ENCODE measurements around the gene COX7C.
"Not testable (repeated sequence)": the region's sequence is repeated elsewhere in the genome, so short reads cannot be mapped to it uniquely, and the experiment has no call there.

Gene COX7C, protein sequence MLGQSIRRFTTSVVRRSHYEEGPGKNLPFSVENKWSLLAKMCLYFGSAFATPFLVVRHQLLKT
- total RNA-seq, result 99.1 to 218 (median 153) reads per million in 9 experiments

DNA sequence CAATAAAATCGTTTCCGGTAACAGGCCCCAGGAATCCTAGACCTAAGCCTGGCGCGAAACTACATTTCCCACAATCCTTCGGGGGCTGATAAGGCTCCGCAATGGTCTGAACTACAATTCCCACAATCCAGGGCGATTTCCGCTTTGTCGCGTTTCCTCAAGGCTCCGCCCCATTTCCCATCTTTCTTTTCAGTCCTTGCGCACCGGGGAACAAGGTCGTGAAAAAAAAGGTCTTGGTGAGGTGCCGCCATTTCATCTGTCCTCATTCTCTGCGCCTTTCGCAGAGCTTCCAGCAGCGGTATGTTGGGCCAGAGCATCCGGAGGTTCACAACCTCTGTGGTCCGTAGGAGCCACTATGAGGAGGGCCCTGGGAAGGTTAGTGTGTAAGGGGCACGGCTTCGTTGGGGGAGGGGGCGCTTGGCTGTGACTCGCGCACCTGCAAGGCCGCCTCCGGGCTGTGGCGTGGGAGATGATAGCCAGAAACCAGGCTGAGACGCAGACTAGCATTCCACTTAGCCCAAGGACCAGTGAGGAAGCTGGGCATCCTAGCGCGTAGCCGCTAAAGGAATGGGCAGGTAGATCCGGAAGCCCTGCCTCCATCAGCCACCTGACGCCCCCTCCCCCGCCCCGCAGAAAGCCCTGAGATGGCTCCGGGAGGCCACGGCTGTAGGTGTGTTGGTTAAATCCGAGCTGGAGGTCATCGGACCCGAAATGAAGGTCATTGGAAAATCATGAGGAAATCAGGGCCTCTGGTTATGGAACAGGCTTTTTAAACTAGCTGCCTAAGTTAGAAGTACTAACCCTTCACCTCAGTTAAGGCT lies at the start of gene COX7C:
TSS of gene COX7C (plus strand) at position 186 of the 821 bp plus-strand sequence. CDS start at position 301, 115 bp downstream.
- Mint-ChIP-seq H3K27me3 (peaks cover 13 to 16% of the 10 kb centered on the region in 2 donors), H3K27ac (peak within 1 kb of the TSS; percentile 99), H3K36me3 (ENCODE audit: insufficient read depth) (peaks cover 44% of the 10 kb centered on the region)

DNA sequence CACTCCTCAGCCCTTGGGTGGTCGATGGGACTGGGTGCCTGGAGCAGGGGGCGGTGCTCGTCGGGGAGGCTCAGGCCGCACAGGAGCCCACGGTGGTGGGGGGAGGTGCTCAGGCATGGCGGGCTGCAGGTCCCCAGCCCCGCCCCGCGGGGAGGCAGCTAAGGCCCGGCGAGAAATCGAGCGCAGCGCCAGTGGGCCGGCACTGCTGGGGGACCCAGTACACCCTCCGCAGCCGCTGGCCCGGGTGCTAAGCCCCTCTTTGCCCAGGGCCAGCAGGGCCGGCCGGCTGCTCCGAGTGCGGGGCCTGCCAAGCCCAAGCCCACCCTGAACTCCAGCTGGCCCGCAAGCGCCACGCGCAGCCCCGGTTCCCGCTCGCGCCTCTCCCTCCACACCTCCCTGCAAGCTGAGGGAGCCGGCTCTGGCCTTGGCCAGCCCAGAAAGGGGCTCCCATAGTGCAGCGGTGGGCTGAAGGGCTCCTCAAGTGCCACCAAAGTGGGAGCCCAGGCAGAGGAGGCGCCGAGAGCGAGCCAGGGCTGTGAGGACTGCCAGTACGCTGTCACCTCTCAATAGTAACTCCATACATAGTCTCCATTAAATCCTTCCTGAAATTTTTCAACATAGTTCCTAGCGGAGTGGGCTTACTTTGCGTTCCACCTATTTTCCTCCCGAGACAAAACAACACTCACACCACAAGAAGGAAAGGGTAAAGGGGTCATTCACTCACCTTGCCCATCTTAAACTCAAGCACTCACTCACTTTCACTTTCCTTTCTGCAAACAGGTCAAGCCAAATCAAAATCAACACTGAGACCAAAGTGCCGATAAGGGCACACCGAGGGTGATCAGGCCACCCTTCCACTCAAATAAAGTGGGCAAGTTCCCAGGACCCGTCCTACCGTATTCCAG lies 48.0 kb upstream of the COX7C start:
- not testable (repeated sequence) for H3K36me3 Mint-ChIP-seq (ENCODE audit: insufficient read depth); H3K27me3 Mint-ChIP-seq; ATAC-seq (replicated peaks); H3K4me1 Mint-ChIP-seq (ENCODE audit: low read depth in 2 of 2); H3K9me3 Mint-ChIP-seq; DNase-seq; H3K4me3 Mint-ChIP-seq; H3K27ac Mint-ChIP-seq

More for the DNA sequence above, at the start of gene COX7C:
- peak; percentile 96 for ATAC-seq (replicated peaks)
- DNase-seq, result peak; percentile 94 to 96 (median 95)
- Mint-ChIP-seq H3K4me3 (peak within 1 kb of the TSS; percentile 98 to 99), H3K4me1 (ENCODE audit: low read depth in 2 of 2) (peaks cover 14 to 24% of the 10 kb centered on the region in 2 donors), H3K9me3 (peaks cover 0 to 8% of the 10 kb centered on the region in 2 donors)

DNA sequence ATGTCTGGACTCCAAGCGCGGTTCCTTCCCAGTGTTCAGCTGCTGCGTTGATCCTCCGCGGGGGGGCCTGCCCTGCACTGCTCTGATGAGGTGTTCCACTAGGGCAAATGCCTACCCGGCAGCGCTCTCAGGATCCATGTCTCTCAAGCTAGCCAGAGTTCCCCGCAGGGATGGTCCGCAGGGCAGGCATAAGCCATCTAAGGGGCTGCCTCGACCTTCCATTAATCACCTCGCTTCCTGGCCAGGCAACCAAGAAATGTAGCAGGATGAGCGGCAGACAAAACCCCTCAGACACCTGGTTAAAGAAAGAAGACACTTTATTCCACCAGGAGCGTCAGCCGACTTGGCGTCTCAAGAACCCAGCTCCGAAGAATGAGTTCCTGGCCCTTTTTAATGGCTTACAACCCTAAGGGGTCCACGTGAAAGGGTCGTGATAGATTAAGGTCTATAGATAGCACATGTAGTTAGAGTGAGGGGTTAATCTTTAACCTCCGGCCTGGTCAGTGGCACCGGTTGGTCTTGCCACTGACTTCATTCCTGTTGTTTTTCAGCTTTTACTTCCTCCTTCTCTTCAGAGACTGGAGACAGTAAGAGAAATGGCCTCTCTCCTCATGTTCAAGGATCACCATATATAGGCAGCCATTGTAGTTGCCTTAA lies 47.2 kb upstream of the COX7C start:
- no peaks in the 10 kb centered on the region for H3K36me3 Mint-ChIP-seq (ENCODE audit: insufficient read depth)
- H3K4me1 Mint-ChIP-seq (ENCODE audit: low read depth in 2 of 2), result no peaks in the 10 kb centered on the region
- no peak for ATAC-seq (replicated peaks)
- H3K4me3 Mint-ChIP-seq, result no peak overlapping the region
- no peak overlapping the region for H3K27ac Mint-ChIP-seq
- peaks cover 0 to 10% of the 10 kb centered on the region in 2 donors for H3K27me3 Mint-ChIP-seq
- peaks cover 0 to 2% of the 10 kb centered on the region in 2 donors for H3K9me3 Mint-ChIP-seq
- no peak for DNase-seq

DNA sequence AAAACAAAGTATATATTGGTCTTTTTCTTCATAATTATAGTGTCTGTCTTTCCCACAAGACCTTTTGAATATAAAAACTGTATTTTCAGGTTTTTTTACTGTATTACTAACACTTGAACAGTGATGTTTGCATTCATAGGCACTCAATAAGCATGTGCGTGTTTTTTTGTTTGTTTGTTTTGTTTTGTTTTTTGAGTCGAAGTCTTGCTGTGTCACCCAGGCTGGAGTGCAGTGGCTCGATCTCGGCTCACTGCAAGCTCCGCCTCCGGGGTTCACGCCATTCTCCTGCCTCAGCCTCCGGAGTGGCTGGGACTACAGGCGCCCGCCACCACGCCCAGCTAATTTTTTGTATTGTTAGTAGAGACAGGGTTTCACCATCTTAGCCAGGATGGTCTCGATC lies 46.6 kb upstream of the COX7C start:
- not testable (repeated sequence) for H3K36me3 Mint-ChIP-seq (ENCODE audit: insufficient read depth)

DNA sequence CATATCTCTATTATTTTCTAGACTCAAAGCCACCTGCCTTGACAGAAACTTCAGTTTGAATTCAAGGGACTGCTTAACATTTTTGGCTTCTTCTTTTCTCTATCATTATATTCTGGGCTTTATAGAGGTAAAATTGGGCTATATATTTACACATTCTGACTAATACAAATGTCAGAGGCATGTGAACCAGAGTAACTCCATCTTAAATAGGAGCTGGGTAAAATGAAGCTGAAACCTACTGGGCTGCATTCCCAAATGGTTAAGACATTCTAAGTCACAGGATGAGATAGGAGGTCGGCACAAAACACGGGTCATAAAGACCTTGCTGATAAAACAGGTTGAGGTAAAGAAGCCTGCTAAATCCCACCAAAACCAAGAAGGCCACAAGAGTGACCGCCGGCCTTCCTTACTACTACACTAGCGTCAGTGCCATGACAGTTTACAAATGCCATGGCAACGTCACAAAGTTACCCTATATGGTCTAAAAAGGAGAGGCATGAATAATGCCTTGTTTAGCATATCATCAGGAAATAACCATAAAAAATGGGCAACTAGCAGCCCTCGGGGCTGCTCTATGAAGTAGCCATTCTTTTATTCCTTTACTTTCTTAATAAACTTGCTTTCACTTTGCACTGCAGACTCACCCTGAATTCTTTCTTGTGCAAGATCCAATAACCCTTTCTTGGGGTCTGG lies 44.8 kb upstream of the COX7C start:
- Mint-ChIP-seq H3K36me3 (ENCODE audit: insufficient read depth) (no peaks in the 10 kb centered on the region), H3K4me3 (no peak overlapping the region), H3K4me1 (ENCODE audit: low read depth in 2 of 2) (no peaks in the 10 kb centered on the region)

More for the DNA sequence above, 46.6 kb upstream of the COX7C start:
- not testable (repeated sequence) for ATAC-seq (replicated peaks); H3K27ac Mint-ChIP-seq; H3K9me3 Mint-ChIP-seq; H3K4me3 Mint-ChIP-seq; H3K4me1 Mint-ChIP-seq (ENCODE audit: low read depth in 2 of 2); H3K27me3 Mint-ChIP-seq; DNase-seq

DNA sequence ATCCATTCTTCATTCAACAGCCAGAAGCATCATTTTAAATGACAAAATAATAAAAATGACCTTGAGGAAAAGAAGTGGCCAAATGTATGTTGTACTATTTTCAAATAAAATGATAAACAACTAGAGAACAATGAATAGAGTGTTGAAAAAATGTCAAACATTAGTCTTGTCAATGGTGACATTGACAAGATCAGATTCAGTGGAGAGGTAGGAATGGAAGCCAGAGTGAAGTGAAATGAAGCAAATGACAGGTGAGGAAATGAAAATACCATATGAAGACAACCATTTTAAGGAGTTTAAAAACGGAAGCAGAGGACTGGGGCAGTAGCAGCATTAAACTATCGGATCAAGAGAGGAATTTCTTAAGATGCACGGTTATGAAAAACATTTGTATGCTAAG lies 38.2 kb upstream of the COX7C start:
- Mint-ChIP-seq H3K27me3 (peaks cover 0 to 13% of the 10 kb centered on the region in 2 donors), H3K27ac (no peak overlapping the region), H3K9me3 (no peaks in the 10 kb centered on the region), H3K36me3 (ENCODE audit: insufficient read depth) (no peaks in the 10 kb centered on the region), H3K4me3 (no peak overlapping the region), H3K4me1 (ENCODE audit: low read depth in 2 of 2) (no peaks in the 10 kb centered on the region)
- ATAC-seq (replicated peaks) (no peak), DNase-seq (no peak)

More for the DNA sequence above, 44.8 kb upstream of the COX7C start:
- no peak for ATAC-seq (replicated peaks)
- H3K9me3 Mint-ChIP-seq, result peaks cover 0 to 2% of the 10 kb centered on the region in 2 donors
- H3K27me3 Mint-ChIP-seq, result peaks cover 6 to 10% of the 10 kb centered on the region in 2 donors
- DNase-seq, result no peak
- no peak overlapping the region for H3K27ac Mint-ChIP-seq

DNA sequence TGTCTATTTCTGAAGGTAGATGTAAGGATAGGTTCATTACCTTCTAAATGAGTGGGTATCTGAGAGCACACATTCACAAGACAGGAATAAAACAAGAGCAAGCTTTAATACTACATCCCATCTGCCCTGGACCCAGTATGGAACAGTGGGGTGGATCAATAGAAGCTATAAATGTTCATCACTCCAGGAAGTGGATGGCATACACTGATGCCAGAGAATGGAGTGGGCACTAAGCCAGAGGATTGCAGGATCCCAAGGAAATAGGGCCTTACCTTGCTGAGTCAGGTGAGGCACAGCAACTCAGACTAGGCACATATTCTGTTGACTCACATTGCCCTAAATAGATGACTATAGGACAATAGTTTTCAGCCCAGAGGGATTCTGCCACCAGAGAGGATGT lies 21.3 kb upstream of the COX7C start:
- ATAC-seq (replicated peaks), result no peak
- Mint-ChIP-seq H3K9me3 (peaks cover 0 to under 1% of the 10 kb centered on the region in 2 donors), H3K4me1 (ENCODE audit: low read depth in 2 of 2) (no peaks in the 10 kb centered on the region), H3K36me3 (ENCODE audit: insufficient read depth) (no peaks in the 10 kb centered on the region), H3K27ac (no peak overlapping the region), H3K4me3 (no peak overlapping the region), H3K27me3 (peaks cover 52 to 75% of the 10 kb centered on the region in 2 donors)
- no peak for DNase-seq

DNA sequence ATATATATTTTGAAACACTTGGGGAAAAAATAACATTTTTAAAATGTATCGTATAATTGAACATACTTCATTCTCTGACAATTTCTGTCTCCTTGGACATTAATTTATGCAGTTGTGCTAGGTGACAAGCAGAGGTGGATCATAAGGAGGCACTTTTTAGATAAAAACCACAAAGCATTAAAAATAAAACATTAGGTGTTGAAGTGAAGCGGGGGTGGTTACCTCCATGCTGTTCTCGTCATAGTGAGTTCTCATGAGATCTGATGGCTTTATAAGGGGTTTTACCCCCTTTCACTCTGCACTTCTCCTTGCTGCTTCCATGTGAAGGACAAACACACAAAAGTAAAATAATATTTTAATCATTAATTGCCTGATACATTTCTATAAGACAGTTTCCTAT lies 11.9 kb upstream of the COX7C start:
- Mint-ChIP-seq H3K27me3 (peaks cover 27 to 48% of the 10 kb centered on the region in 2 donors), H3K4me3 (no peak overlapping the region), H3K27ac (no peak overlapping the region), H3K9me3 (peaks cover 0 to 6% of the 10 kb centered on the region in 2 donors), H3K4me1 (ENCODE audit: low read depth in 2 of 2) (no peaks in the 10 kb centered on the region), H3K36me3 (ENCODE audit: insufficient read depth) (peaks cover 4% of the 10 kb centered on the region)
- ATAC-seq (replicated peaks) (no peak), DNase-seq (no peak)

DNA sequence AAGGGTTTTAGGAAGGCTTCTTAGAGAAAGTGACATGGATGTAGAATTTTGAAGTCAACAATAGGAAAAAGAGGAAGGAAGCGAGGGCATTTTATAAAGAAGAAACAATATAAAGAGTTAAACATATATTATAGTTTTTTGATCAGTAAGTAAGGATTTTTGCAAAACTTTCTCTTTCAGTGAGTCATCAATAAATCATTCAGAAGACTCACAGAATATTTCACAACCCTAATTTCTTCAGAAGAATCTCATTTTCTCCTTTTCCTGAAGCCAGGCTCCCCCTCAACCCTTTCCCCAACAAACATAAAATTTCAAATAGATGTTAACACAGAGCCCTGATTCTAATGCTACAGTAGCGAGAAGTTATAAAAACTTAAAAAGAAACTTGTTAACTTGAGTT lies 4.3 kb upstream of the COX7C start:
- Mint-ChIP-seq H3K36me3 (ENCODE audit: insufficient read depth) (peaks cover 10% of the 10 kb centered on the region), H3K4me1 (ENCODE audit: low read depth in 2 of 2) (peaks cover 7 to 8% of the 10 kb centered on the region in 2 donors), H3K4me3 (no peak overlapping the region), H3K9me3 (peaks cover 0 to 8% of the 10 kb centered on the region in 2 donors), H3K27ac (no peak overlapping the region), H3K27me3 (peaks cover 32 to 49% of the 10 kb centered on the region in 2 donors)
- DNase-seq (no peak), ATAC-seq (replicated peaks) (no peak)

DNA sequence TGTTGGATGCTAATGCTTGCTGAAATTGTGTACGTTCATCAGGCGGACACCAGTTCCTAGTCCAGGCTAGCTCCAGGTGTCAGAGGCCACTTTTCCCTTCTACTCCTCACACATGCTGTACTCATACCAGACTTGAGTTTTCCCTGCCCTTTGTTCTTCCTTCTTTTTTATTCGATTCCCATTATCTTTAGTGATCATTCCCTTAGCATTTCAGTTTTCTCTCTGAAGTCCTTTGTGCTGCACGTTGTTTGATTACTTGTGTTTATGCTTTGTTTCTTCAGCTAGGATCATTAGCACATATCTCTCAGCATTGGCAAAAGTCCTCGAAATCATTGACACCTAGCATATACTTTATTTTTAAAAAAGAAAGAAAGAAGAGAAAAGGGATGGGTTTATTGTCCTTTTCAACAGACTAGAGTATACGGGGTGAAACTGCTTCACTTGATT lies 409 bp upstream of the COX7C start:
- peaks cover 16 to 20% of the 10 kb centered on the region in 2 donors for H3K27me3 Mint-ChIP-seq
- H3K27ac Mint-ChIP-seq, result peak overlapping the region; percentile 99
- ATAC-seq (replicated peaks) (no peak), DNase-seq (no peak)
- H3K4me3 Mint-ChIP-seq, result peak overlapping the region; percentile 98 to 99
- H3K4me1 Mint-ChIP-seq (ENCODE audit: low read depth in 2 of 2), result peaks cover 14 to 24% of the 10 kb centered on the region in 2 donors
- peaks cover 39% of the 10 kb centered on the region for H3K36me3 Mint-ChIP-seq (ENCODE audit: insufficient read depth)
- H3K9me3 Mint-ChIP-seq, result peaks cover 0 to 8% of the 10 kb centered on the region in 2 donors

DNA sequence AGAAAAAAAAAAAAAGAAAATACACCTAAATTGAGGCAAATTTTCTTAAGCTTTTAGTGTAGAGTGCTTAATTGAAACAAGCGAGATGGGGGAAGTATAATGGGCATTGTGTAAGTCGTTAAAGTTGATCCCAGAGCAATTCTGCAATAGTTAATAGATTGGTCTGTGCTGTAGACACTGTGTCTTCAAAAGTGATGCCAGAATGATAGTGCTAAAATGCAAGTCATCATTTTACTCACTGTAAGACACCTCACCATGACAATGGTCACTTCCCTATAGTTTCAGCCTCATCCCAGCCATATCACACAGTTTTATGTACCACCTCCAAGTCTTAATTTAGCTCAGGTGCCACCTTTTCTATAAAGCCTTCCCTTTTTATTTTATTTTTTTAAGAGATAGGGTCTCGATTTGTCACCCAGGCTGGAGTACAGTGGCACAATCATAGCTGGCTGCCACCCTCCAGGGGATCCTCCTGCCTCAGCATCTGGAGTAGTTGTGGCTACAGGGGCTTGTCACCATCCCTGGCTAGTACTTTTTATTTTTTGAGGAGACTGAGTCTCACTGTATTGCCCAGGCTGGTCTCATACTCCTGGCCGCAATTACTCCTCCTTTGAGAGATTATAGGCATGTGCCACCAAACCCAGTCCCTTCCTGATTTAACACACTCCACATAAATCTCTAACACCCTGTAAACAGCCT lies 6.2 kb downstream of the COX7C start:
- Mint-ChIP-seq H3K9me3 (no peaks in the 10 kb centered on the region), H3K27me3 (peaks cover 10 to 18% of the 10 kb centered on the region in 2 donors), H3K4me1 (ENCODE audit: low read depth in 2 of 2) (peaks cover 3 to 15% of the 10 kb centered on the region in 2 donors), H3K4me3 (no peak overlapping the region), H3K36me3 (ENCODE audit: insufficient read depth) (peaks cover 30% of the 10 kb centered on the region), H3K27ac (peak overlapping the region in 1 of 2 donors; percentile 3)
- ATAC-seq (replicated peaks) (no peak), DNase-seq (no peak)

DNA sequence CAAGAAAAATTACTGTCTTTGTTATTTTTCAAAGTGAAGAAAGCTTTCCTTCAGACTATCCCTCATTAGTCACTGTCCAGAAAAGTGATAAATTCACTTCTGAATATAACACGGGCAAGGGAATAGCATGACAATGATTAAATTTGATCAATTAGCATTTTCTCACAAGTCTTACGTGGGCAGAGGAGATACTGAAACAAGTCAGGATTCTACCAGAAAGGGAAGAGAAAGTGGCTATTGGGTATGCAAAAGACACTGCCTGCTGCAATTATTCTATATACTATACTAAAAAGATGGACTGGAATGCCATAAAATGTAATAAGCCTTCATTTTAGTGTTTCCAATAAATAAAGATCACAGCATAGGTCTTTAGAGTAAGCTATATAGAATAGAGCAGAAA lies 7.4 kb downstream of the COX7C start:
- Mint-ChIP-seq H3K4me3 (no peak overlapping the region), H3K36me3 (ENCODE audit: insufficient read depth) (peaks cover 27% of the 10 kb centered on the region), H3K27ac (no peak overlapping the region), H3K9me3 (no peaks in the 10 kb centered on the region), H3K27me3 (peaks cover 18 to 30% of the 10 kb centered on the region in 2 donors), H3K4me1 (ENCODE audit: low read depth in 2 of 2) (peaks cover 0 to 3% of the 10 kb centered on the region in 2 donors)
- no peak for DNase-seq
- ATAC-seq (replicated peaks), result no peak

Measured in effector memory CD8-positive, alpha-beta T cell (primary cell).